Psoas muscle (tissue), 8 donors: ENCODE data around the gene RTN3. TPM values are rescaled to one million over a fixed set of nuclear protein-coding genes. Genes with fewer than 3 reads are reported as not detected.

Source experiments
- ATAC-seq, 4 donors: fragments of 200-7000 bp; cut with Tn5 transposase; one replicate each; pipeline ENCODE4 v1.9.1; 2020; ENCODE audit warnings: moderate library complexity in 3 of 4, mild to moderate bottlenecking in 2 of 4
- DNase-seq, 2 donors: peaks; one replicate each; pipeline ENCODE4 v3.0.0-alpha.2; 2020
- H3K27ac ChIP-seq: fragments of 200-600 bp; one replicate; pipeline ENCODE4 v1.8.0; 2022
- H3K27me3 ChIP-seq, 3 donors: fragments of 200-600 bp in 1 of 3; one replicate each; pipeline versions ENCODE4 v1.6.1 to v1.8.0; 2013 to 2022; ENCODE audit warnings: low read length in 2 of 3, mild to moderate bottlenecking in 2 of 3, moderate library complexity in 1 of 3; ENCODE audit not compliant: insufficient read depth in 3 of 3
- H3K36me3 ChIP-seq, 2 donors: fragments of 200-600 bp in 1 of 2; one replicate each; pipeline versions ENCODE4 v1.6.1 to v1.8.0; 2013 to 2022; ENCODE audit warnings: low read depth in 1 of 2, mild to moderate bottlenecking in 1 of 2, moderate library complexity in 1 of 2; ENCODE audit not compliant: insufficient read depth in 1 of 2
- H3K4me1 ChIP-seq: fragments of 200-600 bp; one replicate; pipeline ENCODE4 v1.8.0; 2022
- H3K4me3 ChIP-seq: fragments of 200-600 bp; one replicate; pipeline ENCODE4 v1.8.0; 2022; ENCODE audit warnings: mild to moderate bottlenecking
- H3K9me3 ChIP-seq: fragments of 200-600 bp; one replicate; pipeline ENCODE4 v1.8.0; 2022
- WGBS, 3 donors: extraction: QIAGEN DNeasy Blood & Tissue Kit; methylation state at CpG; one replicate each; pipeline versions ENCODE4 v1.1.6 to v1.1.7; 2013; 5-methylcytosine and 5-hydroxymethylcytosine counted together
- intact Hi-C, 2 donors: fragments of 100-400 bp; cut with DNase I; formaldehyde crosslinking; loops; one replicate each; pipeline versions ENCODE4 v1.11.0 to v1.14.2; 2022
- polyA plus RNA-seq, 3 donors: library from polyadenylated mRNA; stranded (reverse); fragments of 200-250 nt; gene quantifications; one replicate each; pipeline ENCODE4 v1.2.3, GENCODE V29; 2013
- total RNA-seq, 4 donors: library from RNA; stranded (reverse); fragmentation: NEBNext Ultra II Directional in 2 of 4; extraction: Animal tissue kit (Norgen Biotek cat#: 25700) in 2 of 4; gene quantifications; one replicate each; pipeline versions ENCODE4 v1.2.1 to v1.2.4, GENCODE V29; 2021 to 2023
- TF ChIP-seq, protein P1 (sequence below): fragments of 200-600 bp; IDR thresholded peaks from one replicate; pipeline ENCODE4 v1.8.0; 2022; ENCODE audit warnings: antibody characterized with exemption
- donor health status: healthy with polysubstance abuse.
- donor health status: DM: no; HTN: no; CAD: no; lungs with moderate emphysema.
- donor health status: Bipolar disorder and iron deficiency.
- donor health status: healthy.
- donor health status: DM: yes; HTN: yes; CAD: no.
- donor health status: DM: no; HTN: no; CAD: no.
- donor health status: DM: no; HTN: no; CAD: no.
- donor health status: DM: yes; HTN: yes; CAD: no.

Gene RTN3
- total and polyA plus RNA-seq, 7 donors = 35.3 to 162 (median 67.4) TPM

DNA sequence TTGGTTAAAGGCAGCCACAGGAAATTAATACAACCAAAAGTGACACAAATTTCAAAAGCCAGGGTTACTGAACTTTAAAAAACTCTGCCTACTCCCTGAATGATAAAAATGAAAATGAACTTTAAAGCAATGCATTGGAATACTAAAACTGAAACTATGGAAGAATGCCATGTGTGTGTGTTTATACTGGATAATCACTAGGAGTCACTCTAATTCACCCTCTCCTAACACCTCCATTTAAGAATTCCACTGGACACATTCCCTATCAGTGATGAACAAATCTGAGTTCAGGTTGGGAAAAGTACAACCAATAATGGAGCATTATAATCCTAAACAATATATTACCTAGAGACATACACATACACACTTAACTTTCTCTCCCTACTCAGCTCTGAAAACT is 39.6 kb upstream of the RTN3 start:
- H3K4me1 ChIP-seq = no peaks in the 10 kb centered on the region
- no peak overlapping the region for H3K4me3 ChIP-seq
- peaks cover 0 to 94% of the 10 kb centered on the region in 2 donors for H3K36me3 ChIP-seq
- intact Hi-C loops = no loop called here
- H3K27me3 ChIP-seq = no peaks in the 10 kb centered on the region
- no peaks in the 10 kb centered on the region for H3K9me3 ChIP-seq
- no peak overlapping the region for H3K27ac ChIP-seq
- ATAC-seq (peak in 1 of 4 donors; percentile 48), DNase-seq (no peak)
- TF ChIP-seq, protein P1, sequence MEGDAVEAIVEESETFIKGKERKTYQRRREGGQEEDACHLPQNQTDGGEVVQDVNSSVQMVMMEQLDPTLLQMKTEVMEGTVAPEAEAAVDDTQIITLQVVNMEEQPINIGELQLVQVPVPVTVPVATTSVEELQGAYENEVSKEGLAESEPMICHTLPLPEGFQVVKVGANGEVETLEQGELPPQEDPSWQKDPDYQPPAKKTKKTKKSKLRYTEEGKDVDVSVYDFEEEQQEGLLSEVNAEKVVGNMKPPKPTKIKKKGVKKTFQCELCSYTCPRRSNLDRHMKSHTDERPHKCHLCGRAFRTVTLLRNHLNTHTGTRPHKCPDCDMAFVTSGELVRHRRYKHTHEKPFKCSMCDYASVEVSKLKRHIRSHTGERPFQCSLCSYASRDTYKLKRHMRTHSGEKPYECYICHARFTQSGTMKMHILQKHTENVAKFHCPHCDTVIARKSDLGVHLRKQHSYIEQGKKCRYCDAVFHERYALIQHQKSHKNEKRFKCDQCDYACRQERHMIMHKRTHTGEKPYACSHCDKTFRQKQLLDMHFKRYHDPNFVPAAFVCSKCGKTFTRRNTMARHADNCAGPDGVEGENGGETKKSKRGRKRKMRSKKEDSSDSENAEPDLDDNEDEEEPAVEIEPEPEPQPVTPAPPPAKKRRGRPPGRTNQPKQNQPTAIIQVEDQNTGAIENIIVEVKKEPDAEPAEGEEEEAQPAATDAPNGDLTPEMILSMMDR = no peak

DNA sequence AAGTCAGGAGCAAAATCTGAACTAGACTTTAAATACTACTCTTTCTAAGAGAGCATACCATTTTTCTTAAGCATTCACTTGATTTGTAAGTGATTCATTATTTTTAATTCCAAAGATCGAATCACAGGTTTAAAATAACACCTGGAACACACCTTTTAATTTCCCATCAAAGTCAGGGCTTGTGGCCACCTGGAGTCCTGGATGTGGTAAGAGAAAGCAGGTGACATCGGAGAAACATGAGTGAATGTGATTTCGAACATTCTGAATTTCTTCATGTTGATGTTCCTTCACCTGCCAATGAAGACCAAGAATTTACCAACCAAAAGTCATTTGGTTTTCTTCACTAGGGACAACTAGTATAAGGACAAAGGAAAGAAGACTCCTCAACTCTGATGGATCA is 38.1 kb upstream of the RTN3 start:
- Histone ChIP-seq H3K4me3 (no peak overlapping the region), H3K27ac (no peak overlapping the region), H3K27me3 (no peaks in the 10 kb centered on the region), H3K36me3 (peaks cover 0 to 95% of the 10 kb centered on the region in 2 donors), H3K9me3 (no peaks in the 10 kb centered on the region), H3K4me1 (no peaks in the 10 kb centered on the region)
- no peak for DNase-seq
- no peak for ATAC-seq
- 97% methylated on average over 3 of the region's 3 CpGs for WGBS, 3 donors
- TF ChIP-seq, protein P1 = no peak
- intact Hi-C loops = no loop called here

DNA sequence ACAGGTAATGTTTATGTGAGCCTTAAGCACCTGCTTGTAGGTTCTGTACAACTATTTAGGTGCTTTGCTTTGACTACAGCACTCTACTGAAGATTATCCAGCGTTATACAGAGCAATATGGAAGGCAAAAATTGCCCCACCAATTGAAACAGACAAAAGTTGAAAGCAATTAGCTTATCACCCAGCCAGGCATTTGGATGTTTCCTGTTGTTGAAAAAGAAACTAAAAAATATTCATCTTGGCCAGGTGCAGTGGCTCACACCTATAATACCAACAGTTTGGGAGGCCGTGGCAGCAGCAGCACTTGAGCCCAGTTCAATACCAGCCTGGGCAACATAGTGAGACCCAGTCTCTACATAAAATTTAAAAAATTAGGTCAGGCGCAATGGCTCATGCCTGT is 28.6 kb upstream of the RTN3 start:
- 86 to 96% (median 92%) methylated on average over 3 of the region's 3 CpGs for WGBS, 3 donors
- intact Hi-C loops = no loop called here
- Histone ChIP-seq H3K4me3 (no peak overlapping the region), H3K36me3 (peaks cover 3 to 85% of the 10 kb centered on the region in 2 donors), H3K27me3 (no peaks in the 10 kb centered on the region), H3K9me3 (no peaks in the 10 kb centered on the region), H3K27ac (no peak overlapping the region), H3K4me1 (no peaks in the 10 kb centered on the region)
- ATAC-seq = no peak
- DNase-seq = no peak
- TF ChIP-seq, protein P1 = no peak

DNA sequence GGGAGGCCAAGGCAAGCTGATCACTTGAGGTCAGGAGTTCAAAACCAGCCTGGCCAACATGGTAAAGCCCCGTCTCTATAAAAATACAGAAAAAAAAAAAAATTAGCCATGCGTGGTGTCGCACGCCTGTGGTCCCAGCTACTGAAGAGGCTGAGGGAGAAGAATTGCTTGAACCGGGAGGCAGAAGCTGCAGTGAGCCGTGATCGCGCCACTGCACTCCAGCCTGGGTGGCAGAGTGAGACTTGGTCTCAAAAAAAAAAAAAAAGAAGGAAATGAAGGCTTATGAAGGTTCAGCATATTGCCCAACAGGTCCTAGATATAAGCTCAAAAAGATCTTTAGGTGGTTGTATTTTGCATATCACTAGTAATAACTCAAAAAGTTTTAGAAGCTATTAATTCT is 20.3 kb upstream of the RTN3 start:
- no peak for ATAC-seq
- no peak overlapping the region for H3K4me3 ChIP-seq
- 93 to 94% (median 94%) methylated on average over 8 of the region's 8 CpGs for WGBS, 3 donors
- H3K9me3 ChIP-seq = no peaks in the 10 kb centered on the region
- no peak for DNase-seq
- H3K4me1 ChIP-seq = peaks cover 26% of the 10 kb centered on the region
- intact Hi-C loops = no loop called here
- TF ChIP-seq, protein P1 = no peak
- no peaks in the 10 kb centered on the region for H3K27me3 ChIP-seq
- H3K36me3 ChIP-seq = peaks cover 3 to 26% of the 10 kb centered on the region in 2 donors
- no peak overlapping the region for H3K27ac ChIP-seq

DNA sequence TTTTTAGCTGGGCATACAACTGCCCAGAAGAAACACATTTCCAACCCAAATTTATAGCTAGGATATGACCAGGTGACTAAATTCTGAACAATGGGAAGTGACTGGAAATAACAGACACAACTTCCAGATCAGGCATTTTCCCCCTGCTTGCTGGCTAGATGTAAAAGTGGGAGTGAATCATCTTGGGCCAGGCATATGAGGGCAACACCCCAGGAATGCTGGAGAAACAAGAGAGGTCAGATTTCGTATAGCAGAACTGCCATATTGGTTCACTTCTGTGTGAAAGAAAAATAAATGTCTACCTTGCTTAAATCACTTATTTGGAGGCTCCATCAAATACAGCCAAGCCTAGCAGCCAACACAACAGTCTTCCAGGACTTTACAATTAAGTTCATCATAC is 17.5 kb upstream of the RTN3 start:
- Histone ChIP-seq H3K9me3 (no peaks in the 10 kb centered on the region), H3K27me3 (no peaks in the 10 kb centered on the region), H3K4me1 (peaks cover 52% of the 10 kb centered on the region), H3K36me3 (no peaks in the 10 kb centered on the region), H3K4me3 (no peak overlapping the region), H3K27ac (peak overlapping the region; percentile 53)
- ATAC-seq (peak in 1 of 4 donors; percentile 40), DNase-seq (no peak)
- TF ChIP-seq, protein P1 = no peak
- intact Hi-C loops = no loop called here
- 0% methylated on average over 1 of the region's 1 CpG for WGBS, 3 donors
